ENCODE data around the gene FAM241B.

GRCh38 chr10:69629519-69629896 is 539 bp upstream of the FAM241B start:
- TF ChIP-seq POLR2A (IDR thresholded peaks at IDR 0.05; ENCODE audit: low read depth, low read length): no peak
- no peak for TF ChIP-seq POLR2AphosphoS5 (IDR thresholded peaks at IDR 0.05; ENCODE audit: low read depth, low read length)
